Glomerular endothelial cell (primary cell): ENCODE data around the gene DNAH17. TPM values are rescaled to one million over a fixed set of nuclear protein-coding genes. Genes with fewer than 3 reads are reported as not detected.
"Not testable (repeated sequence)": the region's sequence is repeated elsewhere in the genome, so short reads cannot be mapped to it uniquely, and the experiment has no call there.

Experiments used
- DNase-seq: peaks from one replicate; pipeline ENCODE4 v3.0.0-alpha.2; 2011; ENCODE audit warnings: low read depth, low spot score; ENCODE audit errors: extremely low read depth
- total RNA-seq: library from RNA; depleted of rRNA; stranded (reverse); fragments of >200 nt; gene quantifications from 2 replicates; pipeline ENCODE4 v1.2.3, GENCODE V29; 2015

Gene DNAH17
- total RNA-seq, 1 donor from 2014 or later, result not detected

GRCh38 chr17:78528541-78528940 is 48.7 kb downstream of the DNAH17 start:
- no peak for DNase-seq

- no peak for DNase-seq
Measured at GRCh38 chr17:78527345-78527744, 49.9 kb downstream of the DNAH17 start.

GRCh38 chr17:78526231-78527025 is 50.8 kb downstream of the DNAH17 start:
- DNase-seq, result no peak

- no peak for DNase-seq
Measured at GRCh38 chr17:78525511-78526160, 51.6 kb downstream of the DNAH17 start.

- no peak for DNase-seq
Measured at GRCh38 chr17:78524870-78525510, 52.2 kb downstream of the DNAH17 start.

- DNase-seq, result no peak
Measured at GRCh38 chr17:78523934-78524655, 53.1 kb downstream of the DNAH17 start.

- DNase-seq, result no peak
Measured at GRCh38 chr17:78522031-78522809, 55.0 kb downstream of the DNAH17 start.

- no peak for DNase-seq
Measured at GRCh38 chr17:78517421-78517820, 59.8 kb downstream of the DNAH17 start.

- no peak for DNase-seq
Measured at GRCh38 chr17:78515480-78515879, 61.7 kb downstream of the DNAH17 start.

- DNase-seq, result no peak
Measured at GRCh38 chr17:78514521-78514920, 62.7 kb downstream of the DNAH17 start.

- no peak for DNase-seq
Measured at GRCh38 chr17:78512976-78513375, 64.2 kb downstream of the DNAH17 start.

- DNase-seq, result no peak
Measured at GRCh38 chr17:78510141-78511075, 66.8 kb downstream of the DNAH17 start.

- DNase-seq, result no peak
Measured at GRCh38 chr17:78507526-78507925, 69.7 kb downstream of the DNAH17 start.

GRCh38 chr17:78506454-78507309 is 70.5 kb downstream of the DNAH17 start:
- DNase-seq, result no peak

GRCh38 chr17:78504156-78504925 is 72.9 kb downstream of the DNAH17 start:
- no peak for DNase-seq

GRCh38 chr17:78503388-78503787 is 73.8 kb downstream of the DNAH17 start:
- not testable (repeated sequence) for DNase-seq

- DNase-seq, result no peak
Measured at GRCh38 chr17:78502611-78503148, 74.5 kb downstream of the DNAH17 start.
